ENCODE data around the gene THG1L. TPM values are rescaled to one million over a fixed set of nuclear protein-coding genes. Genes with fewer than 3 reads are reported as not detected.

THG1L gene
- total and polyA plus RNA-seq, 4 donors = 7.3 to 13.5 (median 9.0) TPM

- ATAC-seq (ENCODE audit: low FRiP score) = no peak
- WGBS, 2 donors = 78 to 80% methylated on average over 8 of the region's 8 CpGs
- Histone ChIP-seq H3K4me3 (ENCODE audit: low read length in 2 of 2) (no peak overlapping the region), H3K4me1 (ENCODE audit: control insufficient read depth in 1 of 2, insufficient read depth in 2 of 2, low read length in 2 of 2) (no peaks in the 10 kb centered on the region), H3K36me3 (ENCODE audit: control insufficient read depth in 1 of 2, insufficient read depth in 2 of 2, low read length in 1 of 2) (no peaks in the 10 kb centered on the region), H3K27me3 (ENCODE audit: control insufficient read depth in 1 of 2, insufficient read depth in 2 of 2, low read length in 1 of 2) (no peaks in the 10 kb centered on the region), H3K9me3 (ENCODE audit: control insufficient read depth, low read length) (no peaks in the 10 kb centered on the region), H3K27ac (ENCODE audit: low read depth in 1 of 2, low read length in 2 of 2) (no peak overlapping the region)
- intact Hi-C loops (cut with DNase I) = no loop called here
- no peak for DNase-seq
Measured at GRCh38 chr5:157778121-157778805, 47.0 kb downstream of the THG1L start.

- H3K4me1 ChIP-seq (ENCODE audit: control insufficient read depth in 1 of 2, insufficient read depth in 2 of 2, low read length in 2 of 2) = no peaks in the 10 kb centered on the region
- no peak overlapping the region for H3K27ac ChIP-seq (ENCODE audit: low read depth in 1 of 2, low read length in 2 of 2)
- no peaks in the 10 kb centered on the region for H3K27me3 ChIP-seq (ENCODE audit: control insufficient read depth in 1 of 2, insufficient read depth in 2 of 2, low read length in 1 of 2)
- intact Hi-C loops (cut with DNase I) = no loop called here
- no peak for ATAC-seq (ENCODE audit: low FRiP score)
- H3K9me3 ChIP-seq (ENCODE audit: control insufficient read depth, low read length) = no peaks in the 10 kb centered on the region
- H3K4me3 ChIP-seq (ENCODE audit: low read length in 2 of 2) = no peak overlapping the region
- no peak for DNase-seq
- no peaks in the 10 kb centered on the region for H3K36me3 ChIP-seq (ENCODE audit: control insufficient read depth in 1 of 2, insufficient read depth in 2 of 2, low read length in 1 of 2)
- WGBS, 2 donors = 89% methylated on average over 6 of the region's 6 CpGs
Measured at GRCh38 chr5:157779221-157779620, 48.0 kb downstream of the THG1L start.

- Histone ChIP-seq H3K9me3 (ENCODE audit: control insufficient read depth, low read length) (no peaks in the 10 kb centered on the region), H3K4me1 (ENCODE audit: control insufficient read depth in 1 of 2, insufficient read depth in 2 of 2, low read length in 2 of 2) (no peaks in the 10 kb centered on the region), H3K27me3 (ENCODE audit: control insufficient read depth in 1 of 2, insufficient read depth in 2 of 2, low read length in 1 of 2) (no peaks in the 10 kb centered on the region), H3K4me3 (ENCODE audit: low read length in 2 of 2) (no peak overlapping the region), H3K27ac (ENCODE audit: low read depth in 1 of 2, low read length in 2 of 2) (no peak overlapping the region), H3K36me3 (ENCODE audit: control insufficient read depth in 1 of 2, insufficient read depth in 2 of 2, low read length in 1 of 2) (peaks cover 3% of the 10 kb centered on the region in 2 donors)
- 85 to 88% methylated on average over 3 of the region's 3 CpGs for WGBS, 2 donors
- intact Hi-C loops (cut with DNase I) = no loop called here
- DNase-seq = no peak
- ATAC-seq (ENCODE audit: low FRiP score) = no peak
Measured at GRCh38 chr5:157785801-157786200, 54.6 kb downstream of the THG1L start.

Other genes starting within 250 kb of the THG1L start
- 10 to 100 TPM; 31.0 to 42.8 TPM for gene ADAM19, start 155.6 kb upstream of the THG1L start, total RNA-seq
- gene ADAM19, start 155.6 kb upstream of the THG1L start, polyA plus RNA-seq = 1 to 10 TPM; 1.5 to 9.6 TPM
- under 1 TPM in 1 of 2 donors, not detected in 1; 0.12 TPM for gene SOX30, start 79.0 kb upstream of the THG1L start, total RNA-seq
- gene SOX30, start 79.0 kb upstream of the THG1L start, polyA plus RNA-seq = not detected
- not detected for gene C5orf52, start 59.9 kb upstream of the THG1L start, total RNA-seq
- not detected for gene C5orf52, start 59.9 kb upstream of the THG1L start, polyA plus RNA-seq
- 1 to 10 TPM; 5.2 to 5.9 TPM for gene LSM11, start 12.3 kb downstream of the THG1L start, total RNA-seq
- gene LSM11, start 12.3 kb downstream of the THG1L start, polyA plus RNA-seq = 1 to 10 TPM; 1.9 to 2.9 TPM
- 10 to 100 TPM; 57.1 to 60.9 TPM for gene CLINT1, start 127.7 kb downstream of the THG1L start, total RNA-seq
- 10 to 100 TPM; 31.7 to 31.9 TPM for gene CLINT1, start 127.7 kb downstream of the THG1L start, polyA plus RNA-seq